Effector memory CD8-positive, alpha-beta T cell (primary cell): ENCODE measurements around the gene PPP2R2C.
A peak's percentile ranks its signal among the peaks of the same experiment; 100 is the strongest.

Experiments
- ATAC-seq: fragments of 150-1000 bp; cut with Tn5 transposase; replicated peaks from 2 replicates; pipeline ENCODE4 v1.10.0; 2021; ENCODE audit warnings: mild to moderate bottlenecking, moderate library complexity
- DNase-seq, 3 experiments: peaks; one replicate each; pipeline ENCODE4 v3.0.0; 2021
- H3K27ac Mint-ChIP-seq, 2 donors: one replicate each; pipeline ENCODE4 v1.8.0; 2022; ENCODE audit warnings: mild to moderate bottlenecking in 2 of 2, mixed read lengths in 2 of 2, moderate library complexity in 2 of 2
- H3K27me3 Mint-ChIP-seq, 2 donors: one replicate each; pipeline ENCODE4 v1.8.0; 2022; ENCODE audit warnings: mixed read lengths in 2 of 2
- H3K36me3 Mint-ChIP-seq: one replicate; pipeline ENCODE4 v1.8.0; 2022; ENCODE audit warnings: mild to moderate bottlenecking, moderate library complexity, mixed read lengths; ENCODE audit not compliant: insufficient read depth
- H3K4me1 Mint-ChIP-seq, 2 donors: one replicate each; pipeline ENCODE4 v1.8.0; 2022; ENCODE audit warnings: low read depth in 2 of 2, mixed read lengths in 2 of 2
- H3K4me3 Mint-ChIP-seq, 2 donors: one replicate each; pipeline ENCODE4 v1.8.0; 2022; ENCODE audit warnings: mild to moderate bottlenecking in 2 of 2, mixed read lengths in 2 of 2, moderate library complexity in 2 of 2
- H3K9me3 Mint-ChIP-seq, 2 donors: one replicate each; pipeline ENCODE4 v1.8.0; 2022; ENCODE audit warnings: mixed read lengths in 2 of 2

The PPP2R2C gene

GRCh38 chr4:6364146-6364545, 108.3 kb downstream of the PPP2R2C start:
- Mint-ChIP-seq H3K36me3 (peaks cover 4% of the 10 kb centered on the region), H3K27ac (no peak overlapping the region), H3K9me3 (no peaks in the 10 kb centered on the region), H3K27me3 (peaks cover 43 to 73% of the 10 kb centered on the region in 2 donors), H3K4me1 (no peaks in the 10 kb centered on the region), H3K4me3 (no peak overlapping the region)
- ATAC-seq (no peak), DNase-seq (no peak)

- ATAC-seq (no peak), DNase-seq (peak in 1 of 3 experiments; percentile 17)
- Mint-ChIP-seq H3K9me3 (no peaks in the 10 kb centered on the region), H3K36me3 (peaks cover 4% of the 10 kb centered on the region), H3K27ac (no peak overlapping the region), H3K27me3 (peaks cover 39 to 73% of the 10 kb centered on the region in 2 donors), H3K4me1 (no peaks in the 10 kb centered on the region), H3K4me3 (no peak overlapping the region)
Measured at GRCh38 chr4:6362896-6363295, 109.5 kb downstream of the PPP2R2C start.

- Mint-ChIP-seq H3K9me3 (no peaks in the 10 kb centered on the region), H3K4me1 (no peaks in the 10 kb centered on the region), H3K36me3 (peaks cover 4% of the 10 kb centered on the region), H3K4me3 (no peak overlapping the region), H3K27me3 (peaks cover 37 to 73% of the 10 kb centered on the region in 2 donors), H3K27ac (no peak overlapping the region)
- ATAC-seq (no peak), DNase-seq (no peak)
Measured at GRCh38 chr4:6362243-6362885, 110.0 kb downstream of the PPP2R2C start.

- Mint-ChIP-seq H3K9me3 (no peaks in the 10 kb centered on the region), H3K4me1 (no peaks in the 10 kb centered on the region), H3K27ac (no peak overlapping the region), H3K27me3 (peaks cover 34 to 62% of the 10 kb centered on the region in 2 donors), H3K36me3 (peaks cover 4% of the 10 kb centered on the region), H3K4me3 (no peak overlapping the region)
- ATAC-seq (no peak), DNase-seq (no peak)
Measured at GRCh38 chr4:6361076-6361784, 111.2 kb downstream of the PPP2R2C start.

GRCh38 chr4:6360385-6360784, 112.0 kb downstream of the PPP2R2C start:
- ATAC-seq = no peak
- H3K4me1 Mint-ChIP-seq = no peaks in the 10 kb centered on the region

GRCh38 chr4:6359536-6360308, 112.7 kb downstream of the PPP2R2C start:
- H3K27ac Mint-ChIP-seq = no peak overlapping the region
- no peak for ATAC-seq
- H3K9me3 Mint-ChIP-seq = no peaks in the 10 kb centered on the region
- DNase-seq = no peak
- H3K4me1 Mint-ChIP-seq = no peaks in the 10 kb centered on the region
- H3K27me3 Mint-ChIP-seq = peaks cover 34 to 67% of the 10 kb centered on the region in 2 donors
- H3K36me3 Mint-ChIP-seq = peaks cover 4% of the 10 kb centered on the region
- no peak overlapping the region for H3K4me3 Mint-ChIP-seq

More at GRCh38 chr4:6360385-6360784, 112.0 kb downstream of the PPP2R2C start:
- Mint-ChIP-seq H3K36me3 (peaks cover 4% of the 10 kb centered on the region), H3K9me3 (no peaks in the 10 kb centered on the region), H3K4me3 (no peak overlapping the region), H3K27ac (no peak overlapping the region), H3K27me3 (peaks cover 34 to 61% of the 10 kb centered on the region in 2 donors)
- DNase-seq = no peak

GRCh38 chr4:6357476-6357875, 114.9 kb downstream of the PPP2R2C start:
- Mint-ChIP-seq H3K27ac (no peak overlapping the region), H3K9me3 (no peaks in the 10 kb centered on the region), H3K27me3 (peaks cover 39 to 73% of the 10 kb centered on the region in 2 donors), H3K36me3 (no peaks in the 10 kb centered on the region), H3K4me3 (no peak overlapping the region), H3K4me1 (no peaks in the 10 kb centered on the region)
- DNase-seq (no peak), ATAC-seq (no peak)

- Mint-ChIP-seq H3K4me1 (no peaks in the 10 kb centered on the region), H3K36me3 (no peaks in the 10 kb centered on the region), H3K9me3 (no peaks in the 10 kb centered on the region), H3K27ac (no peak overlapping the region), H3K27me3 (peaks cover 34 to 72% of the 10 kb centered on the region in 2 donors), H3K4me3 (no peak overlapping the region)
- ATAC-seq (no peak), DNase-seq (no peak)
Measured at GRCh38 chr4:6356076-6356560, 116.3 kb downstream of the PPP2R2C start.

GRCh38 chr4:6355052-6355451, 117.4 kb downstream of the PPP2R2C start:
- DNase-seq (no peak), ATAC-seq (no peak)
- Mint-ChIP-seq H3K4me3 (no peak overlapping the region), H3K27me3 (peaks cover 30 to 73% of the 10 kb centered on the region in 2 donors), H3K4me1 (no peaks in the 10 kb centered on the region), H3K9me3 (no peaks in the 10 kb centered on the region), H3K36me3 (no peaks in the 10 kb centered on the region), H3K27ac (no peak overlapping the region)

- Mint-ChIP-seq H3K4me1 (no peaks in the 10 kb centered on the region), H3K9me3 (no peaks in the 10 kb centered on the region), H3K4me3 (no peak overlapping the region), H3K36me3 (no peaks in the 10 kb centered on the region), H3K27me3 (peaks cover 34 to 74% of the 10 kb centered on the region in 2 donors), H3K27ac (no peak overlapping the region)
- DNase-seq = no peak
- ATAC-seq = no peak
Measured at GRCh38 chr4:6354626-6355025, 117.8 kb downstream of the PPP2R2C start.

GRCh38 chr4:6354119-6354518, 118.3 kb downstream of the PPP2R2C start:
- ATAC-seq (no peak), DNase-seq (no peak)
- Mint-ChIP-seq H3K27ac (no peak overlapping the region), H3K4me1 (no peaks in the 10 kb centered on the region), H3K27me3 (peaks cover 37 to 74% of the 10 kb centered on the region in 2 donors), H3K36me3 (no peaks in the 10 kb centered on the region), H3K4me3 (no peak overlapping the region), H3K9me3 (no peaks in the 10 kb centered on the region)

- ATAC-seq = no peak
Measured at GRCh38 chr4:6352031-6352692, 120.3 kb downstream of the PPP2R2C start.

More at GRCh38 chr4:6352031-6352692, 120.3 kb downstream of the PPP2R2C start:
- Mint-ChIP-seq H3K27me3 (peaks cover 39 to 71% of the 10 kb centered on the region in 2 donors), H3K27ac (peak overlapping the region in 1 of 2 donors; percentile 8), H3K9me3 (no peaks in the 10 kb centered on the region), H3K4me3 (no peak overlapping the region), H3K36me3 (no peaks in the 10 kb centered on the region), H3K4me1 (no peaks in the 10 kb centered on the region)
- no peak for DNase-seq
